ENCODE results near the gene VRK2. TPM values are rescaled to one million over a fixed set of nuclear protein-coding genes. Genes with fewer than 3 reads are reported as not detected.
"Not testable (repeated sequence)": the region's sequence is repeated elsewhere in the genome, so short reads cannot be mapped to it uniquely, and the experiment has no call there.

The VRK2 gene
- total RNA-seq, 1 donor = 25.1 TPM

GRCh38 chr2:58156780-58157179 is 110.2 kb downstream of the VRK2 start:
- H3K27me3 ChIP-seq (ENCODE audit: insufficient read depth, low read length) = no peaks in the 10 kb centered on the region
- no peaks in the 10 kb centered on the region for H3K9me3 ChIP-seq (ENCODE audit: low read depth, low read length)
- H3K4me1 ChIP-seq (ENCODE audit: insufficient read depth, low read length) = no peaks in the 10 kb centered on the region
- no peak overlapping the region for H3K4me3 ChIP-seq (ENCODE audit: low read length)

- Histone ChIP-seq H3K27me3 (ENCODE audit: insufficient read depth, low read length) (no peaks in the 10 kb centered on the region), H3K4me1 (ENCODE audit: insufficient read depth, low read length) (no peaks in the 10 kb centered on the region), H3K4me3 (ENCODE audit: low read length) (no peak overlapping the region), H3K9me3 (ENCODE audit: low read depth, low read length) (no peaks in the 10 kb centered on the region)
Measured at GRCh38 chr2:58157754-58158153, 111.1 kb downstream of the VRK2 start.

- Histone ChIP-seq H3K27me3 (ENCODE audit: insufficient read depth, low read length) (no peaks in the 10 kb centered on the region), H3K4me3 (ENCODE audit: low read length) (no peak overlapping the region)
Measured at GRCh38 chr2:58158481-58158880, 111.9 kb downstream of the VRK2 start.

GRCh38 chr2:58163913-58164312 is 117.3 kb downstream of the VRK2 start:
- H3K4me3 ChIP-seq (ENCODE audit: low read length) = no peak overlapping the region
- no peaks in the 10 kb centered on the region for H3K9me3 ChIP-seq (ENCODE audit: low read depth, low read length)
- no peaks in the 10 kb centered on the region for H3K4me1 ChIP-seq (ENCODE audit: insufficient read depth, low read length)
- no peaks in the 10 kb centered on the region for H3K27me3 ChIP-seq (ENCODE audit: insufficient read depth, low read length)

More at GRCh38 chr2:58158481-58158880, 111.9 kb downstream of the VRK2 start:
- no peaks in the 10 kb centered on the region for H3K4me1 ChIP-seq (ENCODE audit: insufficient read depth, low read length)
- H3K9me3 ChIP-seq (ENCODE audit: low read depth, low read length) = no peaks in the 10 kb centered on the region

GRCh38 chr2:58168130-58168529 is 121.5 kb downstream of the VRK2 start:
- H3K9me3 ChIP-seq (ENCODE audit: low read depth, low read length); H3K4me3 ChIP-seq (ENCODE audit: low read length); H3K4me1 ChIP-seq (ENCODE audit: insufficient read depth, low read length): not testable (repeated sequence)

GRCh38 chr2:58169845-58170244 is 123.2 kb downstream of the VRK2 start:
- H3K4me1 ChIP-seq (ENCODE audit: insufficient read depth, low read length); H3K27me3 ChIP-seq (ENCODE audit: insufficient read depth, low read length); H3K9me3 ChIP-seq (ENCODE audit: low read depth, low read length); H3K4me3 ChIP-seq (ENCODE audit: low read length): not testable (repeated sequence)

More at GRCh38 chr2:58168130-58168529, 121.5 kb downstream of the VRK2 start:
- H3K27me3 ChIP-seq (ENCODE audit: insufficient read depth, low read length) = not testable (repeated sequence)

GRCh38 chr2:58170334-58170933 is 123.8 kb downstream of the VRK2 start:
- H3K9me3 ChIP-seq (ENCODE audit: low read depth, low read length); H3K27me3 ChIP-seq (ENCODE audit: insufficient read depth, low read length); H3K4me1 ChIP-seq (ENCODE audit: insufficient read depth, low read length); H3K4me3 ChIP-seq (ENCODE audit: low read length): not testable (repeated sequence)

- not testable (repeated sequence) for H3K4me3 ChIP-seq (ENCODE audit: low read length)
Measured at GRCh38 chr2:58171831-58172230, 125.2 kb downstream of the VRK2 start.

GRCh38 chr2:58177187-58177586 is 130.6 kb downstream of the VRK2 start:
- not testable (repeated sequence) for H3K9me3 ChIP-seq (ENCODE audit: low read depth, low read length); H3K4me1 ChIP-seq (ENCODE audit: insufficient read depth, low read length); H3K4me3 ChIP-seq (ENCODE audit: low read length); H3K27me3 ChIP-seq (ENCODE audit: insufficient read depth, low read length)

More at GRCh38 chr2:58171831-58172230, 125.2 kb downstream of the VRK2 start:
- H3K9me3 ChIP-seq (ENCODE audit: low read depth, low read length); H3K4me1 ChIP-seq (ENCODE audit: insufficient read depth, low read length); H3K27me3 ChIP-seq (ENCODE audit: insufficient read depth, low read length): not testable (repeated sequence)

GRCh38 chr2:58180175-58180574 is 133.6 kb downstream of the VRK2 start:
- H3K4me3 ChIP-seq (ENCODE audit: low read length); H3K4me1 ChIP-seq (ENCODE audit: insufficient read depth, low read length); H3K27me3 ChIP-seq (ENCODE audit: insufficient read depth, low read length); H3K9me3 ChIP-seq (ENCODE audit: low read depth, low read length): not testable (repeated sequence)

GRCh38 chr2:58180635-58181034 is 134.0 kb downstream of the VRK2 start:
- H3K9me3 ChIP-seq (ENCODE audit: low read depth, low read length) = no peaks in the 10 kb centered on the region
- no peak overlapping the region for H3K4me3 ChIP-seq (ENCODE audit: low read length)
- H3K4me1 ChIP-seq (ENCODE audit: insufficient read depth, low read length) = no peaks in the 10 kb centered on the region
- no peaks in the 10 kb centered on the region for H3K27me3 ChIP-seq (ENCODE audit: insufficient read depth, low read length)

GRCh38 chr2:58182527-58182926 is 135.9 kb downstream of the VRK2 start:
- Histone ChIP-seq H3K27me3 (ENCODE audit: insufficient read depth, low read length) (no peaks in the 10 kb centered on the region), H3K9me3 (ENCODE audit: low read depth, low read length) (no peaks in the 10 kb centered on the region), H3K4me1 (ENCODE audit: insufficient read depth, low read length) (no peaks in the 10 kb centered on the region), H3K4me3 (ENCODE audit: low read length) (no peak overlapping the region)

GRCh38 chr2:58186501-58186900 is 139.9 kb downstream of the VRK2 start:
- Histone ChIP-seq H3K9me3 (ENCODE audit: low read depth, low read length) (no peaks in the 10 kb centered on the region), H3K4me3 (ENCODE audit: low read length) (no peak overlapping the region), H3K27me3 (ENCODE audit: insufficient read depth, low read length) (no peaks in the 10 kb centered on the region), H3K4me1 (ENCODE audit: insufficient read depth, low read length) (no peaks in the 10 kb centered on the region)

- H3K4me3 ChIP-seq (ENCODE audit: low read length); H3K9me3 ChIP-seq (ENCODE audit: low read depth, low read length); H3K4me1 ChIP-seq (ENCODE audit: insufficient read depth, low read length); H3K27me3 ChIP-seq (ENCODE audit: insufficient read depth, low read length): not testable (repeated sequence)
Measured at GRCh38 chr2:58187022-58187421, 140.4 kb downstream of the VRK2 start.

GRCh38 chr2:58194458-58194857 is 147.9 kb downstream of the VRK2 start:
- Histone ChIP-seq H3K27me3 (ENCODE audit: insufficient read depth, low read length) (no peaks in the 10 kb centered on the region), H3K4me3 (ENCODE audit: low read length) (no peak overlapping the region)

GRCh38 chr2:58195662-58196061 is 149.1 kb downstream of the VRK2 start:
- Histone ChIP-seq H3K9me3 (ENCODE audit: low read depth, low read length) (no peaks in the 10 kb centered on the region), H3K4me3 (ENCODE audit: low read length) (no peak overlapping the region), H3K27me3 (ENCODE audit: insufficient read depth, low read length) (no peaks in the 10 kb centered on the region), H3K4me1 (ENCODE audit: insufficient read depth, low read length) (no peaks in the 10 kb centered on the region)

More at GRCh38 chr2:58194458-58194857, 147.9 kb downstream of the VRK2 start:
- H3K9me3 ChIP-seq (ENCODE audit: low read depth, low read length) = no peaks in the 10 kb centered on the region
- no peaks in the 10 kb centered on the region for H3K4me1 ChIP-seq (ENCODE audit: insufficient read depth, low read length)

Data from mononuclear cell (primary cell).